ENCODE results near the gene PLRG1. TPM values are rescaled to one million over a fixed set of nuclear protein-coding genes. Genes with fewer than 3 reads are reported as not detected.

PLRG1 gene
- total and polyA plus RNA-seq, 4 donors = 27.2 to 51.5 (median 29.9) TPM

DNA sequence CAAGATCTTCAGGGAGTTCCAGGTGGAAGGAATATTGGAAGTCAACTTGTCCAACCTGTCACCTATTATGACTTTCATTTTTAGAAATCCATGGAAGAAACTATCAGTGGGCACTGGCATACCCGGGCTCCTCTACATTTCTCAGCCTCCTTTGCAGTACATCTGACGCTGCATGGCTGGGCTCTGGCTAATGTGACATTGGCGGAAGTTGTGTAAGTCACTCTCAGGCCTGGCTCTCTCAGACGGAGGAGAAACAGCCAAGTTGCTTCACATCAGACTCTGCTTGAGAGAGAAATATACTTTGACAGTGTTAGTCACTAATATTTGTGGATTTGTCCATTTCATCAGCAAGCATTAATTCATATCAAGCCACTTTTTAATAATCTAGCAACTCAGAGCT, 63.1 kb downstream of the PLRG1 start:
- 83% methylated on average over 4 of the region's 4 CpGs for WGBS
- H3K9ac ChIP-seq (ENCODE audit: low read depth in 1 of 2, low read length in 2 of 2) = no peak overlapping the region
- H3K27me3 ChIP-seq (ENCODE audit: control insufficient read depth in 4 of 4, insufficient read depth in 4 of 4, low read length in 3 of 4) = peaks cover 4 to 18% (median 10%) of the 10 kb centered on the region in 4 donors
- peaks cover 9 to 21% (median 15%) of the 10 kb centered on the region in 4 donors for H3K4me1 ChIP-seq (ENCODE audit: control insufficient read depth in 4 of 4, insufficient read depth in 4 of 4, low read length in 3 of 4)
- H3K4me3 ChIP-seq (ENCODE audit: low read depth in 1 of 3, low read length in 3 of 3) = no peak overlapping the region
- no peak overlapping the region for H3K27ac ChIP-seq (ENCODE audit: low read depth in 1 of 2, low read length in 2 of 2)
- H3K9me3 ChIP-seq (ENCODE audit: control insufficient read depth in 4 of 4, low read length in 3 of 4) = peaks cover 0 to 6% (median under 1%) of the 10 kb centered on the region in 4 donors
- DNase-seq (ENCODE audit: low spot score) = no peak
- TF ChIP-seq, protein P1, sequence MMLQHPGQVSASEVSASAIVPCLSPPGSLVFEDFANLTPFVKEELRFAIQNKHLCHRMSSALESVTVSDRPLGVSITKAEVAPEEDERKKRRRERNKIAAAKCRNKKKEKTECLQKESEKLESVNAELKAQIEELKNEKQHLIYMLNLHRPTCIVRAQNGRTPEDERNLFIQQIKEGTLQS (IDR thresholded peaks at IDR 0.05) = no peak
- TF ChIP-seq, protein P2, sequence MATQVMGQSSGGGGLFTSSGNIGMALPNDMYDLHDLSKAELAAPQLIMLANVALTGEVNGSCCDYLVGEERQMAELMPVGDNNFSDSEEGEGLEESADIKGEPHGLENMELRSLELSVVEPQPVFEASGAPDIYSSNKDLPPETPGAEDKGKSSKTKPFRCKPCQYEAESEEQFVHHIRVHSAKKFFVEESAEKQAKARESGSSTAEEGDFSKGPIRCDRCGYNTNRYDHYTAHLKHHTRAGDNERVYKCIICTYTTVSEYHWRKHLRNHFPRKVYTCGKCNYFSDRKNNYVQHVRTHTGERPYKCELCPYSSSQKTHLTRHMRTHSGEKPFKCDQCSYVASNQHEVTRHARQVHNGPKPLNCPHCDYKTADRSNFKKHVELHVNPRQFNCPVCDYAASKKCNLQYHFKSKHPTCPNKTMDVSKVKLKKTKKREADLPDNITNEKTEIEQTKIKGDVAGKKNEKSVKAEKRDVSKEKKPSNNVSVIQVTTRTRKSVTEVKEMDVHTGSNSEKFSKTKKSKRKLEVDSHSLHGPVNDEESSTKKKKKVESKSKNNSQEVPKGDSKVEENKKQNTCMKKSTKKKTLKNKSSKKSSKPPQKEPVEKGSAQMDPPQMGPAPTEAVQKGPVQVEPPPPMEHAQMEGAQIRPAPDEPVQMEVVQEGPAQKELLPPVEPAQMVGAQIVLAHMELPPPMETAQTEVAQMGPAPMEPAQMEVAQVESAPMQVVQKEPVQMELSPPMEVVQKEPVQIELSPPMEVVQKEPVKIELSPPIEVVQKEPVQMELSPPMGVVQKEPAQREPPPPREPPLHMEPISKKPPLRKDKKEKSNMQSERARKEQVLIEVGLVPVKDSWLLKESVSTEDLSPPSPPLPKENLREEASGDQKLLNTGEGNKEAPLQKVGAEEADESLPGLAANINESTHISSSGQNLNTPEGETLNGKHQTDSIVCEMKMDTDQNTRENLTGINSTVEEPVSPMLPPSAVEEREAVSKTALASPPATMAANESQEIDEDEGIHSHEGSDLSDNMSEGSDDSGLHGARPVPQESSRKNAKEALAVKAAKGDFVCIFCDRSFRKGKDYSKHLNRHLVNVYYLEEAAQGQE (IDR thresholded peaks at IDR 0.05) = no peak
- TF ChIP-seq SP1 (IDR thresholded peaks at IDR 0.05) (no peak), HNF4G (IDR thresholded peaks at IDR 0.05) (no peak), YY1 (IDR thresholded peaks at IDR 0.05) (no peak), TAF1 (conservative IDR thresholded peaks at IDR 0.05) (no peak), RAD21 (IDR thresholded peaks at IDR 0.05) (no peak), FOXA2 (IDR thresholded peaks at IDR 0.05) (no peak), JUND (IDR thresholded peaks at IDR 0.05) (no peak), RXRA (IDR thresholded peaks at IDR 0.05) (no peak), FOXA1 (IDR thresholded peaks at IDR 0.05) (no peak), NR2F2 (IDR thresholded peaks at IDR 0.05) (no peak), EGR1 (IDR thresholded peaks at IDR 0.05; ENCODE audit: low read depth in 2 of 2) (no peak), GABPA (IDR thresholded peaks at IDR 0.05 in 1 of 2, conservative IDR thresholded peaks at IDR 0.05 in 1 of 2) (no peak)
- TF ChIP-seq, protein P3, sequence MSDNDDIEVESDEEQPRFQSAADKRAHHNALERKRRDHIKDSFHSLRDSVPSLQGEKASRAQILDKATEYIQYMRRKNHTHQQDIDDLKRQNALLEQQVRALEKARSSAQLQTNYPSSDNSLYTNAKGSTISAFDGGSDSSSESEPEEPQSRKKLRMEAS (IDR thresholded peaks at IDR 0.05) = no peak
- TF ChIP-seq, protein P4, sequence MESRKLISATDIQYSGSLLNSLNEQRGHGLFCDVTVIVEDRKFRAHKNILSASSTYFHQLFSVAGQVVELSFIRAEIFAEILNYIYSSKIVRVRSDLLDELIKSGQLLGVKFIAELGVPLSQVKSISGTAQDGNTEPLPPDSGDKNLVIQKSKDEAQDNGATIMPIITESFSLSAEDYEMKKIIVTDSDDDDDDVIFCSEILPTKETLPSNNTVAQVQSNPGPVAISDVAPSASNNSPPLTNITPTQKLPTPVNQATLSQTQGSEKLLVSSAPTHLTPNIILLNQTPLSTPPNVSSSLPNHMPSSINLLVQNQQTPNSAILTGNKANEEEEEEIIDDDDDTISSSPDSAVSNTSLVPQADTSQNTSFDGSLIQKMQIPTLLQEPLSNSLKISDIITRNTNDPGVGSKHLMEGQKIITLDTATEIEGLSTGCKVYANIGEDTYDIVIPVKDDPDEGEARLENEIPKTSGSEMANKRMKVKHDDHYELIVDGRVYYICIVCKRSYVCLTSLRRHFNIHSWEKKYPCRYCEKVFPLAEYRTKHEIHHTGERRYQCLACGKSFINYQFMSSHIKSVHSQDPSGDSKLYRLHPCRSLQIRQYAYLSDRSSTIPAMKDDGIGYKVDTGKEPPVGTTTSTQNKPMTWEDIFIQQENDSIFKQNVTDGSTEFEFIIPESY (IDR thresholded peaks at IDR 0.05) = no peak
- no peaks in the 10 kb centered on the region for H3K36me3 ChIP-seq (ENCODE audit: control insufficient read depth in 4 of 4, insufficient read depth in 3 of 4, low read depth in 1 of 4, low read length in 3 of 4)

DNA sequence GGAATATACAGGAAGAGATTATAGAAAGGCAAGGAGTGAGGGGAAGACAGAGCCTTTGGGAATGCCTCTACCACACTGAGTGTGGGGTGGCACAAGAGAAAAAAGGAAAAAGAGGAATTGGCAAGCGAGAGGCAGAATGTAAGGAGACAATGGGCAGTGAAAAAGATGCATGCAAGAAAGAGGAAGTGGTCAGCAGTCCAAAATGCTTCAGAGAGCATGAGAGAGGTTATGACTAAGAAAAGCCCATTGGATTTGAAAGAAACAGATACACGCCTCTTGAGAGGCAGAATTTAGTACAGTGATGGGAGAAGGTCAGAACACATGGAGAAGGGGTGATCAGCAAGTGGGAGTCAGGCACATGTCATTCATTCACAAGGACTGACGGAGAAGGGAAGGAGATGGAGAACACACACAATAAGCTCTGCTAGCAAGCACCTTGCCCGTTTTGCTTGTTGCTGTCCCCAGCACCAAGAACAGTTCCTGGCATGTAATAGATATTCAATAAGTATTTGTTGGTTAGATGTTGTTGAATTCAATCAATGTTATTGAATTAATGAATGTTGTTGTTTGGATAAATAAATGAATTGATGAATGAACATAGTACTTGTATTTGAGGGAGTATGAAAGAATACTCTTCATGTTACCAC, 65.0 kb downstream of the PLRG1 start:
- Histone ChIP-seq H3K9me3 (ENCODE audit: control insufficient read depth in 4 of 4, low read length in 3 of 4) (peaks cover 0 to 3% (median under 1%) of the 10 kb centered on the region in 4 donors), H3K4me3 (ENCODE audit: low read depth in 1 of 3, low read length in 3 of 3) (no peak overlapping the region), H3K27me3 (ENCODE audit: control insufficient read depth in 4 of 4, insufficient read depth in 4 of 4, low read length in 3 of 4) (peaks cover 4 to 18% (median 8%) of the 10 kb centered on the region in 4 donors), H3K27ac (ENCODE audit: low read depth in 1 of 2, low read length in 2 of 2) (no peak overlapping the region), H3K36me3 (ENCODE audit: control insufficient read depth in 4 of 4, insufficient read depth in 3 of 4, low read depth in 1 of 4, low read length in 3 of 4) (no peaks in the 10 kb centered on the region), H3K4me1 (ENCODE audit: control insufficient read depth in 4 of 4, insufficient read depth in 4 of 4, low read length in 3 of 4) (peaks cover 0 to 4% (median 2%) of the 10 kb centered on the region in 4 donors), H3K9ac (ENCODE audit: low read depth in 1 of 2, low read length in 2 of 2) (no peak overlapping the region)
- WGBS = 55% methylated on average over 4 of the region's 4 CpGs
- TF ChIP-seq, protein P2 (IDR thresholded peaks at IDR 0.05) = no peak
- TF ChIP-seq, protein P4 (IDR thresholded peaks at IDR 0.05) = no peak
- TF ChIP-seq YY1 (IDR thresholded peaks at IDR 0.05) = no peak
- DNase-seq (ENCODE audit: low spot score) = no peak

Measured in liver (tissue), 9 donors.